Thoracic aorta (tissue), 2 donors: Measurements from ENCODE around the gene CRIP1. TPM values are rescaled to one million over a fixed set of nuclear protein-coding genes. Genes with fewer than 3 reads are reported as not detected.
A peak's percentile ranks its signal among the peaks of the same experiment; 100 is the strongest.

ENCODE experiments used
- ATAC-seq: fragments of 150-250 bp; one replicate; pipeline ENCODE4 v1.8.0; 2017; ENCODE audit warnings: low read depth; ENCODE audit not compliant: insufficient number of reproducible peaks, low FRiP score
- DNase-seq: peaks from one replicate; pipeline ENCODE4 v3.0.0-alpha.2; 2020; ENCODE audit warnings: low spot score
- H3K27ac ChIP-seq, 2 donors: fragments of 200-600 bp; sonication (generic); 1 replicate in 1 of 2; 2 replicates in 1 of 2; pipeline ENCODE4 v1.5.1; 2016; ENCODE audit warnings: mild to moderate bottlenecking in 2 of 2, moderate library complexity in 2 of 2
- H3K27me3 ChIP-seq: fragments of 200-600 bp; sonication (generic); replicated peaks from 2 replicates; pipeline ENCODE4 v1.6.0; 2016; ENCODE audit warnings: mild to moderate bottlenecking; ENCODE audit not compliant: insufficient read depth
- H3K36me3 ChIP-seq: fragments of 200-600 bp; sonication (generic); one replicate; pipeline ENCODE4 v1.5.1; 2016
- H3K4me1 ChIP-seq, 2 donors: fragments of 200-600 bp; sonication (generic); 1 replicate in 1 of 2; 2 replicates in 1 of 2; pipeline versions ENCODE4 v1.5.1 to v1.6.0; 2016; ENCODE audit warnings: low read depth in 2 of 2, mild to moderate bottlenecking in 1 of 2; ENCODE audit not compliant: control insufficient read depth in 1 of 2
- H3K4me3 ChIP-seq: fragments of 200-600 bp; sonication (generic); 2 replicates; pipeline ENCODE4 v1.5.1; 2016; ENCODE audit warnings: mild to moderate bottlenecking
- H3K9me3 ChIP-seq: fragments of 200-600 bp; sonication (generic); 2 replicates; pipeline ENCODE4 v1.5.1; 2016
- total RNA-seq, 2 donors: library from RNA; depleted of rRNA; stranded (reverse); fragments of >200 nt; gene quantifications; one replicate each; pipeline versions ENCODE4 v1.1.0 to v1.2.3, GENCODE V29; 2016
- TF ChIP-seq, protein P1 (sequence below): fragments of 200-600 bp; sonication (generic); IDR thresholded peaks from one replicate; pipeline ENCODE4 v1.5.1; 2019; ENCODE audit warnings: antibody characterized with exemption

Gene CRIP1
- total RNA-seq, 2 donors from 2014 or later, result 75.4 to 325 TPM

DNA sequence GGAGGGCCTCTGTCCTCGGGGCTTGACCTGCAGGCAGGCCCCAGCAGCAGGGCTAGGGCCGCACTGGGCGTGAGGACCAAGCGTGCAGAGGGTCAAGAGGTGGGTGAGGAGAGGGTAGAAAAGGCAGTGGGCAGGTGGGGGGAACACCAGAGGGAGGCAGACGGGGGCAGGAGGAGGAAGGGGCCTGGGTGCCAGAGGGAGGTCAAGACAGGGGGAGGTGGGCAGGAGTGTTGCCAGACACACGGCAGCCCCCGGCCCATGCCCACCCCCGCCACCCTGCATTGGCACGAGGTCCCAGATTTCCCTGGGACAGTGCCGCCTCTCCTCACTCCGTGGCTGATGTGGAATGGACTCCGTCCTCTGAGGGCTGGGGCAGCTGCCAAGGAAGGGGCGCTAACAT lies 47.9 kb downstream of the CRIP1 start:
- Histone ChIP-seq H3K4me1 (no peaks in the 10 kb centered on the region), H3K4me3 (no peak overlapping the region), H3K27me3 (no peaks in the 10 kb centered on the region), H3K27ac (no peak overlapping the region), H3K9me3 (no peaks in the 10 kb centered on the region), H3K36me3 (no peaks in the 10 kb centered on the region)
- TF ChIP-seq, protein P1, sequence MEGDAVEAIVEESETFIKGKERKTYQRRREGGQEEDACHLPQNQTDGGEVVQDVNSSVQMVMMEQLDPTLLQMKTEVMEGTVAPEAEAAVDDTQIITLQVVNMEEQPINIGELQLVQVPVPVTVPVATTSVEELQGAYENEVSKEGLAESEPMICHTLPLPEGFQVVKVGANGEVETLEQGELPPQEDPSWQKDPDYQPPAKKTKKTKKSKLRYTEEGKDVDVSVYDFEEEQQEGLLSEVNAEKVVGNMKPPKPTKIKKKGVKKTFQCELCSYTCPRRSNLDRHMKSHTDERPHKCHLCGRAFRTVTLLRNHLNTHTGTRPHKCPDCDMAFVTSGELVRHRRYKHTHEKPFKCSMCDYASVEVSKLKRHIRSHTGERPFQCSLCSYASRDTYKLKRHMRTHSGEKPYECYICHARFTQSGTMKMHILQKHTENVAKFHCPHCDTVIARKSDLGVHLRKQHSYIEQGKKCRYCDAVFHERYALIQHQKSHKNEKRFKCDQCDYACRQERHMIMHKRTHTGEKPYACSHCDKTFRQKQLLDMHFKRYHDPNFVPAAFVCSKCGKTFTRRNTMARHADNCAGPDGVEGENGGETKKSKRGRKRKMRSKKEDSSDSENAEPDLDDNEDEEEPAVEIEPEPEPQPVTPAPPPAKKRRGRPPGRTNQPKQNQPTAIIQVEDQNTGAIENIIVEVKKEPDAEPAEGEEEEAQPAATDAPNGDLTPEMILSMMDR, result no peak
- no peak for DNase-seq
- ATAC-seq, result no peak

GRCh38 chr14:105536051-105536450 lies 49.4 kb downstream of the CRIP1 start:
- ATAC-seq (no peak), DNase-seq (no peak)
- Histone ChIP-seq H3K27me3 (no peaks in the 10 kb centered on the region), H3K27ac (no peak overlapping the region), H3K4me3 (no peak overlapping the region), H3K9me3 (no peaks in the 10 kb centered on the region), H3K36me3 (no peaks in the 10 kb centered on the region), H3K4me1 (no peaks in the 10 kb centered on the region)
- TF ChIP-seq, protein P1, result no peak

GRCh38 chr14:105536691-105537579 lies 50.2 kb downstream of the CRIP1 start:
- TF ChIP-seq, protein P1, result no peak
- ATAC-seq, result no peak
- H3K27me3 ChIP-seq, result no peaks in the 10 kb centered on the region
- no peaks in the 10 kb centered on the region for H3K4me1 ChIP-seq
- DNase-seq, result no peak
- no peak overlapping the region for H3K27ac ChIP-seq
- no peak overlapping the region for H3K4me3 ChIP-seq
- no peaks in the 10 kb centered on the region for H3K36me3 ChIP-seq
- no peaks in the 10 kb centered on the region for H3K9me3 ChIP-seq

- Histone ChIP-seq H3K27me3 (no peaks in the 10 kb centered on the region), H3K4me3 (no peak overlapping the region), H3K9me3 (no peaks in the 10 kb centered on the region), H3K4me1 (no peaks in the 10 kb centered on the region), H3K36me3 (no peaks in the 10 kb centered on the region), H3K27ac (no peak overlapping the region)
- ATAC-seq (no peak), DNase-seq (no peak)
- TF ChIP-seq, protein P1, result peak; percentile 98
Measured at GRCh38 chr14:105537580-105538474, 51.1 kb downstream of the CRIP1 start.

Other genes with a start within 250 kb of the CRIP1 start
- 10 to 100 TPM; 45.9 to 73.5 TPM for gene BTBD6, start 238.4 kb upstream of the CRIP1 start, total RNA-seq
- gene BRF1, start 185.9 kb upstream of the CRIP1 start, total RNA-seq, result 10 to 100 TPM; 49.4 to 80.5 TPM
- 100 to 1,000 TPM in 1 of 2 donors, 10 to 100 TPM in 1; 80.4 to 125 TPM for gene PACS2, start 172.1 kb upstream of the CRIP1 start, total RNA-seq
- not detected for gene TEX22, start 88.3 kb upstream of the CRIP1 start, total RNA-seq
- 10 to 100 TPM; 77.2 to 84.1 TPM for gene MTA1, start 67.1 kb upstream of the CRIP1 start, total RNA-seq
- 100 to 1,000 TPM; 307 to 748 TPM for gene CRIP2, start 12.1 kb upstream of the CRIP1 start, total RNA-seq
- 10 to 100 TPM in 1 of 2 donors, 1 to 10 TPM in 1; 7.8 to 42.1 TPM for gene TEDC1, start 4.4 kb downstream of the CRIP1 start, total RNA-seq
- 1 to 10 TPM; 2.6 to 5.5 TPM for gene TMEM121, start 39.7 kb downstream of the CRIP1 start, total RNA-seq